HG02970 (cell line): ENCODE results near the gene FAM222A.

Source experiments
- ATAC-seq: cut with Tn5 transposase; IDR thresholded peaks from one replicate; pipeline ENCODE4 v1.9.1; 2021; ENCODE audit warnings: mild to moderate bottlenecking, moderate library complexity, moderate number of reproducible peaks; ENCODE audit not compliant: unreplicated experiment, low FRiP score

The FAM222A gene

GRCh38 chr12:109756457-109756856 lies 42.8 kb downstream of the FAM222A start:
- no peak for ATAC-seq

DNA sequence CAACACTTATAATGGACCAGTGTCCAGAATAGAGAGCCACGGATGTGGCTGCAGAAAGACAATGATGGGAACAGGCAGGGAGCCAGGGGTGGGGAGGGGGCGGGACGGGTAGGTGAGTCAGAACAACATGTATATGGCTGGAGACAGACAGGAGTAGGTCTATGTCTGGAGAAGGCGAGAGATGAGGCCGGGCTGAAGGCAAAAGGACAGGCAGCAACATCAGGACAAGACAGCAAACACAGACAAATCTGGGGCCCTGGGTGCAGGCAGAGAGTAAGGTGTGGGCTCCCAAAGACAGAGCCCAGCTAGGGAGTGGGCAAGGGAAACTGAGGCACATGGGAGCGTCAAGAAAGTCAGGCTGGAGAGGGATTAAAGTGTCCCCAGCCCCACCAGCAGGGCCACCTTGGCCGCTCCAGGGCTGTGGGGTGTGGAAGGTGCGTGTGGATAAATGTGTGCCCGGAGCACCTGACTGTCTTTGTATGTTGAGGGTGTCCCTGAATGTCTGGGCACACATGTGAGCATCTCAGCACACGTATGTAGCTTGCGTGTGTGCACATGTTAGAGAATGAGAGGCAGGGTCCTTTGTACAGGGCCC lies 44.1 kb downstream of the FAM222A start:
- ATAC-seq: no peak

DNA sequence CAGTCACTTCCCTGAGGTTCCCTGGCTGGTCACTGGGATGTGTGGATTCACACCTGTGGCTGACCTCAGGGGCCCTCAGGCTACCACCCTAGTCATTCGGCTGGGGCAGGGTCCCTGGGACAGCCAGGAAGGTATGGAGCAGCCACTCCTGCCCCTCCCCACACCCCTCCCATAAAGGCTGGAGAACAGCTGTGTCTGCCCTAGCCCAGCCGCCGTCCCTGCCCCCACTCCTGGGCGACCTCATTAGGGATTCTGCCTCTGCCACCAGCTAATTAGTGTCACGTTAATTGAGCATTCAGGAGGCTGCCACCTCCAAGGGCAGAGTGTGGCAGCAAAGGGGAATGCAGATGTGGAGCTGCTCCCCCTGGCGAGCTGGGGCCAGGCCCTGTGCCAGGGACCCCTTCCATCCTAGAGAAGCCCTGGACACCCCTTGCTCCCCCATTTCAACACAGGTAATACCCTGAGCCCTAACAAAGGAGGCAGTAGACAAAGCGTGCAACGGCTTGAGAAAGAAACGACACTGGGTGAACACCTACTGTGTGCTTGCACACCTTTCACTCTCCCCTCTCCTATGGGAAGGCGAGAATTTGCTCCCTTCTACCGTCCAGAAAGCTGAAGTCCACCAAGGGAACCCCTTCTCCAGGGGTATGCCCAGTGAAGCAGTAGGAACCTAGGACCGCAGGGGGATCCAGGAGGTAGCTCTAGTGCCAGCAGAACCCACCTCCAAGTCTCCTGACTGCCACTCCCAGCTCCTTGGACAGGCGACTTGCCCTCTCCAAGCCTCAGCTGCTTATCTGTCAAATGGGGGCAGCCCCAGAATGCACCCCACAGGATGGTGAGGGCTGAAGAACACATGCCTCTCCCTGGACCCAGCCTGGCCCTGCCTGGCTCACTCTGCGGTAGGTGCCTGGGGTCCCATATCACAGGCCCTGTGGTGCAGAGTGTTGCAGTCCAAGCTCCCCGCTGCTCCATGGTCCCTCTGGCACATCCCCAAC lies 45.1 kb downstream of the FAM222A start:
- no peak for ATAC-seq

- no peak for ATAC-seq
Observed at GRCh38 chr12:109759595-109759994, 46.0 kb downstream of the FAM222A start.

DNA sequence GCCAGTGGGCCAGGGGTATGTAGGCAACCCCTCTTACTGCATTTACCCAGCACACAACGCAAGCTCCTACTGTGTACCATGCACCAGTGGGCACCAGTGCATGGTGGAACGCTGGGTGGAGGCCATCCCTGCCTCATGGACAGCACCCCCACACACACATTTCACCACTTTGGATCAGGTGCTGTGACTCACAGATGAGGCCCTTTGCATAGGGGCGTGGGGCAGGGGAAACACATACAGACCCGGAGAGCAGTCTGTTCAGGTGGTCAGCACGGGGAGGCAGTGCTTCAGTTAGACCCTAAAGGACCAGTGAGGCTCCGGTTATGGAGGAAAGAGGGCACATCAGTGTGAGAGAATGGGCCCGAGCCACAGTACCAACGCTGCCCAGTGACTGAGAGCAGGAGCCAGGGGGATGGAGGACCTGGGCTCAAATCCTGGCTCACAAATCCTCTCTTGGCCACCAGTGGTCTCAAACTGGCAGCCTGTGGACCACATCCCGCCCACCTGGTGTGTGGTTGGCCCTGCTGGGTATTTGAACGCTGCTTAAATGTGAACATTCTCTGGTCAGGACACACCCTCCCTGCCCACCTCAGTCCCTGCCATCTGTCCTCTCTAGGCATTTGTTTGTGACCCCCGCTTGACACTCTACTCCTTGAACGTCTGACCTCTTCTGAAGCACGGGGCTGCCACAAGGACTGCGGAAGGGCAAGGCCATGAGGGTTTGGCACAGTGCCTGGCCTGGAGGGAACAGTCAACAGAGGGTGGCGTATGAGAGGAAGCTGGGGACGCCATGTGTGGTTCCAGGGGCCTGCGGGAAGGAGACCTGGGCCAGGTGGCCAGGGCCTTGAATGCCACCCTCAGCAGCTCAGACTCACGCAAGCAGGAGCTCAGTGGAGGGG lies 46.7 kb downstream of the FAM222A start:
- no peak for ATAC-seq

DNA sequence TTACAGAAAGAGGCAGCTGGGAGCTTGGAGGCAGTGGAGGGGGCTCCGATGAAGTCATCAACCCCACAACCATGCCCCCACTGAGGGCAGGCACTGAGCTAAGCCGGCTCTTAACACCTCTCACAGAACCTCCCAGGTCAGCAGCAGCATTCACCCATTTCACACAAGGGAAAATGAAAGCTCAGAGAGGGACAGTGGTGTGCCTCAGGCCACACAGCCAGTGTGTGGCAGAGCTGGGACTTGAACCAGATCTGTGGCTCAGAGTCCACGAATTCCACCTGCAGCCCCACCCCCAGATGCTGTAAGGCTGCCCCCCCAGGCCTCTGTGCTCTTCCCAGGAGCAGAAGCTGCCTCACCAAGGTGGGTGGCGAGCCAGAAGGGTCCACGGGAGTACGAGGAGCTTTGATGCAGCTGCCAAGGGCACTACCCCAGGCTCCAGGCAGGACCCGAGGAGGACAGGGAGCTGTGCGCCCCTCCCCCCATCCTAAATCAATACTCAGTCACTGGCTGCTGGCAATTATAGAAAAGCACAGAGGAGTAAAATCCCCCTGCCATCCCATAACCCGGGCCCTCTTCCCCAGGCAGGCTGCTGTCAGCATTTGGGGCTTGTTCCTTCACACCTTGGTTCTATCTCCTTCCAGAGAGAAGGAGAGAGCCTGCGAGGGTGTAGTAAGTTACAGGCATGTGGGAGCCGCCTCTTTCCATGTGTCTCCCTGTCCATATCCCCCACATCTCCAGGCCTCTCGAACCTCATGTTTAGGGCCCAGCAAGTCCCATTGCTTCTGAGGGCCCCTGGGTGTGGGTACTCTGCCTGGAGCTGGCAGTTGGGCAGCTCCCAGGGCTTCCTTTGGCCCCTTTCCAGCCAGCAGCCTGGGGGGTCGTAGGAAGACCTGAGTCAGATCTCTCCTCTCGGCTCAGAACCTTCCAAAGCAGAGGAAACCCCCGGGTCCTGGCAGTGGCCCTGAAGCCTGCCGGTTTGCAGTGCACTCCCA lies 47.6 kb downstream of the FAM222A start:
- ATAC-seq: no peak

GRCh38 chr12:109762071-109762672 lies 48.5 kb downstream of the FAM222A start:
- no peak for ATAC-seq

DNA sequence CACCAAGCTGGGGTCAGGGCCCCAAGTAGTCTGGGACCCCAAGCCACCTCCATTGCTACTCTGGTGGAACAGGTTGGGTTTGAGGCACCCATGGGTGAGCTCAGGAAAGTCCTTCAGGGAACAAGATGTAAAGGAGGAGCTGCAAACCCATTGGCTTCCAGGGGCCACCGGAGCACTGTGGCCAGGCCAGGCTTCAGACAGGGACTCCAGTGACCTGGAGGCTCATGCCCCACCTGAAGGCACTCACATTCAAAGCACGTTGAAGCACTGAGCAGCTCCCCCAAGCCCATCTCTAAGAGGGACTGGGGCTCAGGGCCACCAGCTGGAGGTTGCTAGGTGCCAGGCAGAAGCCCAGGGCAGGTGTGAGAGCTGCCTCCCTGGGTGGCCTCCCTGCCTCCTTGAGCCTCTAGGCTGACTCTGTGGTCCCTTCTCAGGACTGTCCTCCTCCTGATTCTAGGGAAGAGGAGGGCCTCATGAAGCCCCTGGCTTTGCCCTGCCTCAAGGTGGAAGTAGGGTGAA lies 49.1 kb downstream of the FAM222A start:
- ATAC-seq: no peak

- ATAC-seq: no peak
Observed at GRCh38 chr12:109763201-109763841, 49.7 kb downstream of the FAM222A start.

DNA sequence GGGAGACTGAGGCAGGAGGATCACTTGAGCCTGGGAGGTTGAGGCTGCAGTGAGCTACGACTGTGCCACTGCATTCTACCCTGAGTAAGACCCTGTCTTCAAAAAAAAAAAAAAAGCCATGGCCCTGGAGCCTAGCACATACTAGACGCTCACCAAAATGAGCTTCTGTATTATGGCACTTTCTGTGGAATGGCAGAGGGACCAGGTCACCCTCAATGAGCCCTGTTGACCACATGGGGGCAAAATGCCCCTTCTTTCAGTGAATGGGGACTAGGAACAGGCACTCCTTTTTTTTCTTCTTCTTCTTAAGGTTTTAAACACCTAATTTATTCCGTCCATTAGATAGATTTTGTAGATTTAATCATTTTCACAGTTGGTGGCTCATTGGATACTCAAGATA lies 50.5 kb downstream of the FAM222A start:
- ATAC-seq: no peak

DNA sequence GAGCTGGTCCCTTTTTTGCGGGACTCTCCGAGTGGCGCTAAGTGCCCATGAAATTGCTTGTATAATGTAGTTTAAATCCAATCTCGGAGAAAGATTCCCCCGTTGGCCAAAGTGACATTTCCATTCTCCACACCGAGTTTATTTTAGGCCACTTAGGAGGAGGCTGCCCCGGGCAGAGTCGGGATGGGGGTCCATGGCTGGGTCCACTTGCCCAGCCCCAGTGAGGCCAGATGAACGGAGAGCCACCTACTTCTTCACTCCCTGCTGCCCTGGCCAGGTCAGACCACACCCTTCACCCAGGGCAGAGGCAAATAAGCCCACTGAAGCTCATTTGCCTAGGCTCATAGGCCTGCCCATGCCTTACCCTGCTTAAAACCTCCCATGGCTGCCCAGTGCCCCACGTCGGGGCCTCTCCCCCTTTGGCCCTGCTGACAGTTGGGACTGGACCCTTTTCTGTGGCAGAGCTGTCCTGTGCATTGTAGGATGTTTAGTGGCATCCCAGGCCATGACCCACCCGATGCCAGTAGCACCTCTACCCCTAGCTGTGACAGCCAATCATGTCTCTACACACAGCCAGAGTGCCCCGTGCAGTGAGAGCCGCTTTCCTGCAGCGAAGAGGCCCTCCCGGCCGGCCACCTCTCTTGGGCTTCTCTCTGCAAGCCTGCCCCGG lies 51.3 kb downstream of the FAM222A start:
- ATAC-seq: no peak

GRCh38 chr12:109765446-109765810 lies 51.8 kb downstream of the FAM222A start:
- ATAC-seq: no peak

DNA sequence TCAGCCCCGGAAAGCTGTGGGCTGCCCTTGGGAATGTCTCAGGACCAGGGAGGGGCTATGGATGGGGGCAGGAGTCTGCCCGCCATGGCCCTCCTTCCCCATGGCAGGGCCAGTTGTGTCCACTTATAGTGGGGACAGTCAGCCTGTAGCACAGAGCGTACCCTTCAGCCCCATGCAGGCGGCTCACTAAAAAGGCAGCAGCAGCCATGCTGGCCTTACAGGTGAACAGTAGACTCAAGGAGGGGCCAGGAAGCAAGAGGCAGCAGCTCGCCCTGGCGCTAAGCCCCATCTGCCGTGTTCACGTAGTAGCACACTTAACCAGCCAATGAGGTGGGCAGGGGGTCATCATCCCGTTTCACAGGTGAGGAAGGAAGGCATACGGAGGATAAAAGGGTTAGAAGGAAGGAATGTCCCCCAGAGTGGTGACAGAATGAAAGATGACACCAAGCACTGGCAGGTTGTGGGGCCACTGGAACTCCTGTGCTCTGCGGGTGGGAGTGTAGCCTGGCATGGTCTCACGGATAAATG lies 52.7 kb downstream of the FAM222A start:
- no peak for ATAC-seq

- no peak for ATAC-seq
Observed at GRCh38 chr12:109767456-109767855, 53.8 kb downstream of the FAM222A start.

GRCh38 chr12:109767991-109768900 lies 54.6 kb downstream of the FAM222A start:
- ATAC-seq: no peak

- no peak for ATAC-seq
Observed at GRCh38 chr12:109768901-109769670, 55.5 kb downstream of the FAM222A start.
